Activated effector memory CD4-positive, alpha-beta T cell treated with Interleukin-2 at 50 U/mL for 16 hours (primary cell): ENCODE results near the gene PDGFB.
"Not testable (repeated sequence)": the region's sequence is repeated elsewhere in the genome, so short reads cannot be mapped to it uniquely, and the experiment has no call there.

Experiments
- DNase-seq: peaks from one replicate; pipeline ENCODE4 v3.0.0-alpha.2; 2020

The PDGFB gene

DNA sequence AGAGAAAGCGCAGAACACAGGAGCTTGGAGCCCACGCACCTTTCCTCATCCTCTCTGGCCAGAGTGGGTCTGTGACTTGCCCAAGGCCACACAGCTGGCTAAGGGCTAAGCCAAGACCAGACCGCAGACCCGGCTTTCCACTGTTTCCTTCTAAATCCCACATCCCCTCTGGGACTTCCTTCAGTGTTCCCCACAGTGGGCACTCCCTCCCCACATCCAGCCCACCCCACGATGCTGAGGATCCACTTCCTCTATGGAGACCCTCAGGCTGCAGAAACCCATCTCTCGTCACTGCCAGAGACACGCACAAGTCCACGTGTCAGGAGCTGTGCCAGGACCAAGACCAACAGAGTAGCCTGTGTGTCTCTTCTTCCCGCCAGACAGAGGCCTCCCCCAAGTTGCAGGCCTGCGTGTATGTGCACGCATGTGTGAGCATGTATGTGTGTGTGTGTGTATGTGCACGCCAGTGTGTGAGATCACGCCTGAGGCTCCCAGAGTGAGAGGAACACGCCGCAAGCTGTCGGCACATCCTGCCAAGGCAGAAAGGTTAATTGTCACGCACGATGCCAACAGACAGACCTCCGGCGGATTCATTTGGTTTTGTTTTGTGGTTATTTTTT lies 21.6 kb downstream of the PDGFB start:
- no peak for DNase-seq

DNA sequence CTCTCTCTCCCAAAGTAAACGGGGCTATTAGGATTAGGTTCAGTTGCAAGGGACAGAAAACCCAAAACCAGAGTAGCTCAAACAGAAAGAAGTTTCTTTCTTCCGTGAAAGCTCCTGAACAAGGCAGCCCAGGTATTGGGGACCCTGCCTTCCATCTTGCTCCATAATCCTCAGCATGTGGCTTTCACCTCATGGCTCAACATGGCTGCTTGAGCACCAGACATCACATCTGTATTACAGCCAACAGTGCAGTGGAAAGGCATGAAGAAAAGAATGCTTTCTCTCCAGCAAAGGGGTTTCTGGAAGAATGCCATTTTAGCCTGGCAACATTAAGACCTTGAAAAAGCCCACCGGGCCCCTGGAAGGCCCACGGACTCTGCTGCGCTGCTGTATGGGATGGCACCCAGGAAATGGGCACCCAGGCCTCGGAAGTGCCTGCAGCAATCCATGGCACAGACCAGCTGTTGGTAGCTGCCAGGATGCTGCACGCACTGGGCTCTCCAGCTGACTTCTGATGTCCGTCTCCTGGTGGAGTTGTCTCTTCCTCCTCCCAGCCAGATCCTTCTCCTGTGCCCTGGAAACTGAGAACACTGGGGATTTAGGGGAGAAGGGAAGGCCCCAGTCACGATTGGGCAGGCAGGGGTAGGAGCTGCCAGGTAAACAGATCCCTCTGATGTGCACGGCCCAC lies 22.6 kb downstream of the PDGFB start:
- DNase-seq, result no peak

DNA sequence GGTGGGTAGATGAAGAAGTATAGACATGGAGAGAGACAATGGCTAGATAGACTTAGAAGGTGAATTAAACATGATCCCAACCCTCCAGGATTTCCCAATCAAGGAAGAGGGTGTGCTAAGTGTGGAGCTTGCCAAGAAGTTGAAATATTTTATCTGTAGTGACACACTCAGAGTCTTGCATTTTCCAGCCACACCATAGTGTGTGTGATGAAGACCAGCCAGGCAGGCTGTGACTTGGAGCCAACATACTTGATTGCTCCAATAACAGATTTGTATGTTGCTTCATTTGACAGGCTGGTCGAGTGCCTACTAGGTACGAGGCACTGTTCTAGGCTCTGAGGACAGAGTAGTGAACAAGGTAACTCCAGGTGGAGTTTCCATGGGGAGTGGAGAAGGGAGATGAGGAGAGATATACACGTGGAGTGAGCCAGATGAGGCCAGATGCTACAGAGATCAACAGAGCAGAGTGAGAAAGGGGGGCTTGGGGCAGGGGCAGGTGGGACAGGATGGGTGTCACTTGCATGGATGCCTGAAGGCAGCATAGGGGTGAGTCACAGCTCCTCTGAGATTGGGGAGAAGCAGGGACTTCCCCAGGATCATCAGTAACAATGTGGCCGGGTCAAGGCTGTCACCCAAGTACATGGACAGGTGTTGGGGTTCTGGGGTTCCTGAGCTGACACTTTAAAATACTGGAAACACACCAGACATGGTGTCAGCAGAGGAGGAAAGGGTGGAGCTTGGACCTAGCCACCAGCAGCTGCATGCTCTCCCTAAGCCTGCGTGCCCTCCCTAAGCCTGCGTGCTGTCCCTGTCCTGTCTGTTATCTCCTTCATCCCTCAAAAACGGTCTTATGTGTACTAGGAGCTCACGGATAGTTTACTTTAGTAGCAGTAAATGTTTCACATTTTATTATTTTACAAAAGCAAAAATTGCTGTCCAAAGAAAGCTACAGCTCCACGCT lies 23.6 kb downstream of the PDGFB start:
- no peak for DNase-seq

DNA sequence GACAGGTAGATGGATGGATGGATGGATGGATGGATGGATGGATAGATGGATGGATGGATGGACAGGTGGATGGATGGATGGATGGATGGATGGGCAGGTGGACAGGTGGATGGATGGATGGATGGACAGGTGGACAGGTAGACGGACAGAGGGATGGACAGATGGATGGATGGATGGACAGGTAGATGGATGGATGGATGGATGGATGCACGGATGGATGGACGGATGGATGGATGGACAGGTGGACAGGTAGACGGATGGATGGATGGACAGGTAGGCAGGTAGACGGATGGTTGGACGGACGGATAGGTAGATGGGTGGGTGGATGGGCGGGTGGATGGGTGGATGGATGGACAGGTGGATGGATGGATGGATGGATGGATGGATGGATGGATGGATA lies 24.3 kb downstream of the PDGFB start:
- no peak for DNase-seq

DNA sequence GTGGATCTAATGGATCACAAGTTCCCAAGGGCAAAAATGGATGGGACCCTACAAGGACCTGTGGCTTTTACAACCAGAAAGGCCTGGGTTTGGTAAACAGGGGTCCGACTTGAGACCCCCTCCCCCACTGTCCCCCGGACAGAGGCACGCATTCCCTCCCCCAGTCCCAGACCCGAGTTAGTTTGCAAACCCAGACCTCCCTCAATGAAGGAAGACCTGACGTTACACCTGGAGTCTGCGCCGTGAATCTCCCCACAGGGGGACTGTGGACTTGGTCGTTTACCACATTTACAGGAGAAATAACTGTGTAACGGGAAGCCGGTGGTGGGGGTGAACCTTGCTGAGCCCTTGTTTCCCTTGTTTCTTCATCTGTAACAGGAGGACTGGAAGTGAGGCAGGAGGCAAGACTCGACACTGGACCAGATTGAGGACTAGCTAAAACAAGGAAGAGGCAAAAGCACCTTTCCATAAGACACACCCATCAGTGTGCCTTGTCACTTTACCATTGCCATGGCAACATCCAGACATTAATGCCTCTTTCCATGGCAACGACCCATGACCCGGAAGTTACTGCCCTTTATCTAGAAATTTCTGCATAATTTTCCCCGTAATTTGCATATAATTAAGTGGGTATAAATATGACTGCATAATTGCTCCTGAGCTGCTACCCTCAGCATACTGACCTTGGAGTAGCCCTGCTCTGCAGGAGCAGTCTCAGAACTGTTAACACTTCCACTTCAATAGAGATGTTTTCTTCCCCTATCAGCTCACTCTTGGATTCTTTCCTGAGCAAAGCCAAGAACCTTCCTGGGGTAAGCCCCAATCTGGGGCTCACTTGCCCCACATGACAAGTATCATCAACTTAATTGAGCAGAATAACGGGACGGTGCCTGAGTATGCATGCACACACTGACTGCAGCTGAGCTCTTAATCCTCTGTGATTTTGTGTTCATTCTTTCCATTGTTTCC lies 25.4 kb downstream of the PDGFB start:
- no peak for DNase-seq

DNA sequence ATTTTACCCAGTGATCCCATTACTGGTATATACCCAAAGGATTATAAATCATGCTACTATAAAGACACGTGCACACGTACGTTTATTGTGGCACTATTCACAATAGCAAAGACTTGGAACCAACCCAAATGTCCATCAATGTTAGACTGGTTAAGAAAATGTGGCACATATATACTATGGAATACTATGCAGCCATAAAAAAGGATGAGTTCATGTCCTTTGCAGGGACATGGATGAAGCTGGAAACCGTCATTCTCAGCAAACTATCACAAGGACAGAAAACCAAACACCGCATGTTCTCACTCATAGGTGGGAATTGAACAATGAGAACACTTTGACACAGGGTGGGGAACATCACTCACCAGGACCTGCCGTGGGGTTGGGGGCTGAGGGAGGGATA lies 26.4 kb downstream of the PDGFB start:
- DNase-seq, result not testable (repeated sequence)

DNA sequence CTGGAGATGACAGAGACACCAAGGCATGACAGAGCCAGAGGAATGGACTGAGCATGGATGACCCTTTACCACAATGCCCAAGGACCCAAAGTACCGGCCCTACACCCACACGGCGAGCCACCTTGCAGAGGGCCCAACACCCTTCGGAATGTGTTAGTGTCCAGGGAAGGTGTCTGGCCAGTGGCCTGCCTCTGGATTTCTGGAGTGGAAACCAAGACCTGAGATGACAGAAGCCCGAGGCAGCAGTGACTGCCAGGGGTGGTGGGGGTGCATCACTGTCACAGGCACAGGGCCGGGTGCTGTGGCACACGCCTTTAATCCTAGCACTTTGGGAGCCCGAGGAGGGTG lies 28.7 kb downstream of the PDGFB start:
- DNase-seq, result no peak

DNA sequence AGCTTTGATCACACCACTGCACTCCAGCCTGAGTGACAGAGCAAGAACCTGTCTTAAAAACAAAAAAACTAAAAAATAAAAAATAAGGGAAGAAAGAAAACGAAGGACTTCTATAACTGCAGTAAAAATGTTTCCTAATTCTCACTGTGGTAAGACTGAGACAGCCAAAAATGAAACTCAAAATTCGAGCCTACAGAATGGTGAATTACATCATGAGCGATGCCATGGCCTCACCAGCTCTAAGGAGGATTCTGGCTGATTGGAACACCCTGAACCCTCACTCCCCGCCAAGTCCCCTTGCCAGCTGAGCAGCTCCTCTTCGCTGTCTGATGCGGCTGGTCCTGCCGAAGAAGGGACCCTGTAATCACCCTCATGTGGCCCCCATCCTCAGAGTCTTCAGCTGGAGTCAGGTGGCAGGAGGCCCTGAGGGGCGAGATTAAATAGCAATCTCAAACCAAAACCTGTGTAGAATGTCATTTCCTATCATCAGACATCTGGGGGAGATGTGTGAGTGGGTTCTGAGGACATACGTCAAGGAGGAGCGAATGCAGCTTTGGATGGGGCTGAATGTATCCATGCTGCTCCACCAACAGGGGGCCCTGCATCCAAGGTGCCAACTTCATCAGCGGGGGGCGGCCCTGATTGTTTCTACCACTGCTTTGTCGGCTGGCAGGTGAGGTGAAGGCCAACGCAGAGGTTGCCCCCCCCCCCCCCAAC lies 29.2 kb downstream of the PDGFB start:
- DNase-seq, result no peak

DNA sequence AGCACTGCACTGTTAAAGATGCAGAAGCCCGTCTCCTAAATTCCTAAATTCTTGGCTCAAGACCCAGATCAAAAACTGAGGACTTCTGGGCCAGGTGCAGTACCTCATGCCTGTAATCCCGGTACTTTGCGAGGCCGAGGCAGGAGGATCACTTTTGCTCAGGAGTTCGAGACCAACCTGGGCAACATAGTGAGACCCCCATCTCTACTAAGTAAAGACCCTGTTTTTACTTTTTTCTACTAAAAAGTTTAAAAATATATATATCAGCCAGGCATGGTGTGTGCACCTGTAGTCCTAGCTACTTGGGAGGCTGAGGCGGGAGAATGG lies 29.7 kb downstream of the PDGFB start:
- no peak for DNase-seq

DNA sequence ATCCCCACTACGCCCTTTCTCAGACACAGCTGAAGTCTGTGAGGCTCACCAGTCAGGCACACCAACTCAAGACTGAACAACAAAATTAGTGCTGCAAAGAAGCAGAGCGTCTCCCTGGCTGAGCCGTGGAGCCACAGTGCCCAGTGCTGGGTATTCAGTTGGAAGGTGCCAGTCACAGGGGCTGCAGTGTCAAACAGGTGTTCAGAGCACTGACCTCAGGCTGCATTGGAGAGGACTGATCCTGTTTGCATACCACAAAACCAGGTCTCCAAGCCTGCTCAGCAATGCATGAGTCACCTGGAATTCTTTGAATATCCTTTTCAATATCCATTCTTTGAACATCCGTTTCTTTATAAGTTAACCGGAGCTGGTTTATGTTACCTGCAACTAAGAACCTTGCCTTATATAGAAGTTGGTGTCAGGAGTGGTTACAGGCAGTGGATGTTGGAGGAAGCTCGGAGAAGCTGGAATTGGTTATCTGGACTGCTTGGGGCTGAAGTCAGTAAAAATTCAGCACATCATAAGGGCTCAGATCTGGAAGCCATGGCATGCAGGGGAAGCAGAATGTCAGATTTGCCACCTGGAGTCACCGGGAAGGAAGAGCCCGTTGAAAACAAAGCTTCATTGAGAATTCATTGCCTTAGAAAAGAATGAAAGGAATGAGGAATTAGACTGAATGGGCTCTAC lies 30.3 kb downstream of the PDGFB start:
- no peak for DNase-seq

DNA sequence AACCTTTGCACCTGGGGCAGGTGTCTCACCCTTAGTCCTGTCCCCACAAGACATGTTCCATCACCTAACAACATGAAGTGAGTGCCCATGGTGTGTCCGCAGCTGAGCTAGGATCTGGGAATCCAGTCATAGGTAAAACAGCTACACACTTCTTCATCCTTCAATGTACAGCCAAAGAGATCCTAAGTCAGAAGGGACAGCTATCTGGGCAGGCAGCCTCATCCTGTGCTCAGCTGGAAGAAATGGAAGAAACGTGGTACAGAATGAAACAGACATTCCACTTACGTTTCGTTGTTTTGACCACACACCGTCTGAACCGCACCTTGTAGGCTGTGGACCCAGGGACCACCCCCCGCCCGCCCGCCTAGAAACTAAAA lies 30.8 kb downstream of the PDGFB start:
- DNase-seq, result no peak

DNA sequence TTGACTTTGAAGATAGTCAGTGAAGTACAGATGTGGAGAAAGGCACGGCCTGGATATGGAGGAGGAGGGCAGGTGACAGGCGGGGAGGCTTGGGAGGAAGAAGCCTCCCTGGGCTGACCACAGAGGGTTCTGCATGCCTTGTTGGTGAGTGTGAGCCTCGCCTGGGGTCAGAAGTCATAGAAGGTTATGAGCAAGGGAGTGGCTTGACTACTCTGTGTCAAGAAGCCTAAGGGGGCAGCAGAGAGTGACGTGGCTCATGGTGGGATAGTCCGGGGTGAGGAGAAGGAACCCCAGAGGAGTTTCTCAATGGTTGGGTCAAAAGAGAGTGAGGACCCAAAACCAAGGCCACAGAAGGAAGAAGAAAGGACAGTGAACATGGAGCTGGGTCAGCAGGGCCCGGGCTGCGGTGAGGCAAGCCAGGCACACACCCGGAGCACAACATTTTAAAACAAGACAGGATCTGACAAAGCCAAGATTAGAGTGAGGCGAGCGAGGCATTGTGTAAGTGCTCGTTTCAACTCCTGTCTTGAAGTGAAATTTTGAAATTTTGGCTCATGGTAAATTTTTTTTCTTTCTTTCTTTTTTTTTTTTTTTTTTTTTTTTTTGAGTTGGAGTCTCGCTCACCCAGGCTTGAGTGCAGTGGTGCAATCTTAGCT lies 31.9 kb downstream of the PDGFB start:
- DNase-seq, result no peak

DNA sequence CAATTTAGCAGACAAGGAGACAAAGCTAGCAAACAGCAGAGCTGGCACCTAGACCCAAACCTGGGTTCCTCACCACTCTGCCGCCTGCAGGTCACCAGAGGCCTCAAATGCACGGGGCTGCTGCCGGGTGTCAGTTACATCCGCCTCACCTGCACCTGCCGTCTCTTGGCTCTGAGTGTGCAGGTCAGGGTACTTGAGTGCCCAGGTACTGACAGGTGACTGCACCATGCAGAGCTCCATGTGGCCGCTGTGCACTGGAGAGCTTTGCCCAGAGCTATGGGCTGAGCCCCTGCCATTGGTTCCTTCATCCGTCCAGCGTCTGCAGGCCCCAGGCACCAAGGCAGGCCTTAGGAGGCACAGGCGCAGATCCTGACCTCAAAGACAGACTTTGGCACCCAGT lies 35.0 kb downstream of the PDGFB start:
- DNase-seq, result no peak

DNA sequence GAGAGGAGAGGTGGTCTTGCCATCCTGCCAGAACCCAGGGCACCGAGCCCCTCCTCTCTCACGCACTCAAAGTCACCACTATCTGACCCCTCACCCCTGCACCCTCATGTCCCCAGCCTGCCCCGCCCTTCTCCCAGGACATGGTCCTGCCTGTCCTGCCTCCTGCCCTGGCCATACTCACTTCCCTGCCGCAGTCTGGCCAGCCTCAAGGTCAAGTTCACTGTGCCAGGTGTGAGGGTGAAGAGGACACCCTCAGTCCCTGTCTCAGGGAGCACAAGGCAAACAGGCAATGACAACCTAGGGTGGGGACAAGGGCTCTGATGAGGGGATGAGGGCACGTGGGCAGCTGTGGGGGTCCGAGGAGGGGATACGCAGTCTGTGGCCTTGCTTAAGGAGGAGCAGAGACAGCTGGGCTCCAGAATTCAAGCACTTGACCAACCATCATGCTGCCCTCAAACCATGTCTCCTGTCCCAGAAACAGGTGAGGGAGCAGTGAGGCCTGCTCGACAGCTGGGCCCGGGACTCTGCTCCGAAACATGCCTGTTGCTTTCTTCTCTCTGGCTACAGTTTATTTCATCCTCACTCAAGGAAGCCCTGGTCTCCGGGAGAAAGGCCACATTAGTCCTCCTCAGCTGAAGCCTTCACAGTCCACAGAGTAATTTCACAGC lies 36.6 kb downstream of the PDGFB start:
- DNase-seq, result no peak

DNA sequence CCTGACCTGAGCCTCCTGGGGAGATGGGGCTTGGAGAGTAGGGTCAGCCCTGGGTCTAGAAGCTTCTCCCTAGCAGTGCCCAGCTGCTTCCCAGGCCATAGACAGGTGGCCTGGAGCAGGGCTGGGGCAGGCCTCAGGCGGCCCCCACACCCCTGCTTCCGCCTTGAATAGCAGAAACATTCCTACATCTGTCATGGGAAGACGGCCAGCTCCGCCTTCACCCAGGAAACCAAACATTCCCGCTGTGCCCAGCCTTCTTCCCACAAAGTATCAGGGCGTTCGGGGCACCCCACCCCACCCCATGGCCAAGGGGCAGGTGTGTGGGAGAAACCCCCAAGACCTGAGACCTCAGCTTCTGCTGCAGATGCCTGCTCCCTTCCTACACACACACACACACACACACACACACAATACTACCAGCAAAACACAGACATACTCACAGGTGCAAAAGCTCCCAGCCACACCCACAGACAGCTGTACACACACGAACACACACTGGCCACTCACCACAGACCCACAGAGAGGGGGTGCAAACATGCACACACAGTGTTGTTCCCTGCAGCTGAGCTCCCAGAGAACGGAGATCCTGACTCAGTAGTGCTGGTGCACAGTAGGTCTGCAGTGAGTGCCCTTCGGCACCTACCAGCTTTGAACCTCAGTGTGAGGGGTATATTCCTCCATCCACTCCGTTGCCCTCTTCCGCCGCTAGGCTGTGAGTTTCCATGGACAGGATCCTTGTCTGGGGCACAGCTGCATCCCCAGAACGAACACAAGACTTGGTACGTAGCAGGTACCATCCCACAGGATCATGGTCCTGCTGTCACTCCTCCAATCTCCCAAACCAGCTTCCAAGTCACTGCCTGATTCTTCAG lies 37.4 kb downstream of the PDGFB start:
- DNase-seq, result no peak

DNA sequence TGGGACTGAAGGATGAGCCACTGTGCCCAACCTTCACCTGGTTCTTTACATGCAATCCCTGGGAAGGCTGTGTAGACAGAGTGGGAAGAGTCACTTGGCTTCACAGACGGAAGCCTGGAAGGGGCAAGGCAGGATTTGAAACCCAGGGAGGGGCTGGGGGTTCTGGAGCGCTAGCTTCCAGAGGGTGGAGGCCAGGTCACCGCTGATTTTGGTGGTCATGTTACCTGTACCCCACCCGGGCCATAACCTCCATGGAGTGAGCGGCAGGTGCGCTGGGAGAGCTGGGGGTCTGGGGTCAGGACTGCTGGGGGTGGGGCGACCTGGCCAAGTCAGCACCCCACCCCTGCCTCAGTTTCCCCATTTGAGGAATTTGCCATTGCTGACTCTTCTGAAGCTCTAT lies 38.3 kb downstream of the PDGFB start:
- no peak for DNase-seq

DNA sequence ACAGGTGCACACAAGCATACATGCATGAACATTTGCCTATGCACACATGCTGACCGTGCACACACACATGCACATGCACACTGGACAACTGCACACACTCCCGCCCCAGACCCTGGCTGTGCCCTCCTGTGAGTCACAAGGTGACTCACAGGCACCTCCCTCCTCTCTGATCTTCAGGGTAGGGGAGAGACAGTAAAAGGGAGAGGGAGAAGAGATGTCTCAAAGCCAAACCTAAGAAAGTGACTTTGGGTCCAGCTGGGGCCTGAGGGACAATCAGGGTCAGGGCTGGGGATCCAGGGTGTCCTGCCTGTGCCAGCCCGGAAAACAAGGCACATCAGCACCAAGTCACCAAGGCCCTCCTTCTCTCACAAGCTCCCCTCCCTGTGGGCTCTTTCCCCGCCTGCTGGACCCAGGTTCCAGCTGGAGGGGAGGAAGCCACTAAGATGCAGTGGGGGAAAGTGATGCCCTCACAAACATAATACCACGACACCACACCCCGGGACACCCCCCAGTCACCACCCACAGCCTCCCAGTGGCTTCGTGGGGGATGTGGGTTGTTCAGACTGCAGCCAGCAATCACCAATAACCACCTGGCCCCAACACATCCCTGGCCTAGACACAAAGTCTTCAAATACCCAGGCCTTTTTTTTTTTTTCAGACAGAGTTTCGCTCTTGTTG lies 39.3 kb downstream of the PDGFB start:
- DNase-seq, result peak; percentile 26

DNA sequence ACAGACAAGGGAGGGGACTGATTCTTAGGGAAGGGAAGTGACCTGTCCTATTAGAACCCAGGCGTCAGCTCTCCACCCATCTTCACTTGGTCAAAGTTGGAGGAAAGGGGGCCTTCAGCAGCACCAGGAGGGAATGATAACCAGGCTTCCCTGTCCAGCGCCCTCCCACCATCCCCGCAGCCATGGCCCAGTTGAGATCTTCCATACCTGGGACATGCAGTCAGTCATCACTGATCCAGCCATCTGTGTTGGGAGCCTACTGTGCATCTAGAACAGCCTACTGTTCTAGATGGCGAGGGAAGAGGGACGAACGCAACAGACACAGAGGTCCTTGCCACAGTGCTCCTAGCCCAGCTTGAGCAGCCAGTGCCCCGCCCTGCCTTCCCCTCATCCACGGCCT lies 40.6 kb downstream of the PDGFB start:
- DNase-seq, result no peak

DNA sequence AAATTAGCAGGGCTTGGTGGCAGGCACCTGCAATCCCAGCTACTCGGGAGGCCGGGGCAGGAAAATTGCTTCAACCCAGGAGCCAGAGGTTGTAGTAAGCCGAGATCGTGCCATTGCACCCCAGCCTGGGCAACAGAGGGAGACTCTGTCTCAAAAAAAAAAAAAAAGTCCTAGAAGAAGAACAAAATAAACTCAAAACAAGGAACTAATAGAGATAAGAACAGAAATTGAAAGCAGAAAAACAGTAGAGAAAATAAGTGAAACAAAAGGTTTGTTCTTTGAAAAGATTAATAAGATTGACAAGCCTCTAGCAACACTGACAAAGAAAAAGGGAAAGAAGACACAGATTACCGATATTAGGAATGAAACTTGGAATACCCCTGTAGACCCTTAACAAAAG lies 47.2 kb downstream of the PDGFB start:
- no peak for DNase-seq
